Astrocyte (in vitro differentiated cells and primary cell): ENCODE measurements around the gene ZBTB7C. TPM values are rescaled to one million over a fixed set of nuclear protein-coding genes. Genes with fewer than 3 reads are reported as not detected.

Experiments
- DNase-seq: peaks from one replicate; pipeline ENCODE4 v3.0.0-alpha.2; 2010; ENCODE audit warnings: low read depth
- FAIRE-seq: peaks from 2 replicates; lab custom pipeline; 2011; peaks lifted over from hg19 to GRCh38; lab: Jason Lieb, UNC
- H2AFZ ChIP-seq: 2 replicates; pipeline ENCODE4 v1.6.0; 2012; ENCODE audit warnings: low read depth, low read length, inconsistent platforms
- H3K27ac ChIP-seq: 2 replicates; pipeline ENCODE4 v1.5.1; 2011; ENCODE audit warnings: low read depth, low read length, inconsistent platforms
- H3K27me3 ChIP-seq: 2 replicates; pipeline ENCODE4 v1.6.0; 2011; ENCODE audit warnings: low read length, inconsistent platforms; ENCODE audit not compliant: insufficient read depth
- H3K36me3 ChIP-seq: 2 replicates; pipeline ENCODE4 v1.5.1; 2011; ENCODE audit warnings: low read length, inconsistent platforms; ENCODE audit not compliant: insufficient read depth
- H3K4me1 ChIP-seq: 2 replicates; pipeline ENCODE4 v1.5.1; 2011; ENCODE audit warnings: low read length, inconsistent platforms; ENCODE audit not compliant: insufficient read depth
- H3K4me2 ChIP-seq: 2 replicates; pipeline ENCODE4 v1.6.0; 2012; ENCODE audit warnings: low read length, inconsistent platforms
- H3K4me3 ChIP-seq: 2 replicates; pipeline ENCODE4 v1.5.1; 2011; ENCODE audit warnings: low read depth, mild to moderate bottlenecking, low read length, inconsistent platforms; ENCODE audit not compliant: insufficient read depth
- H3K79me2 ChIP-seq: 2 replicates; pipeline ENCODE4 v1.6.0; 2012; ENCODE audit warnings: mild to moderate bottlenecking, low read length, inconsistent platforms; ENCODE audit not compliant: insufficient read depth
- H3K9ac ChIP-seq: 2 replicates; pipeline ENCODE4 v1.6.0; 2012; ENCODE audit warnings: mild to moderate bottlenecking, low read length, inconsistent platforms
- H3K9me3 ChIP-seq: 2 replicates; pipeline ENCODE4 v1.5.1; 2012; ENCODE audit warnings: low read depth, mild to moderate bottlenecking, low read length, inconsistent platforms; ENCODE audit not compliant: insufficient read depth
- H4K20me1 ChIP-seq: 2 replicates; pipeline ENCODE4 v1.6.0; 2012; ENCODE audit warnings: low read length, inconsistent platforms; ENCODE audit not compliant: insufficient read depth
- H3K27ac Mint-ChIP-seq: one replicate; pipeline ENCODE4 v1.8.0; 2021; ENCODE audit warnings: mild to moderate bottlenecking, mixed read lengths; ENCODE audit not compliant: unreplicated experiment
- H3K27me3 Mint-ChIP-seq: one replicate; pipeline ENCODE4 v1.8.0; 2021; ENCODE audit warnings: low read depth, mixed read lengths; ENCODE audit not compliant: unreplicated experiment
- H3K36me3 Mint-ChIP-seq: one replicate; pipeline ENCODE4 v1.8.0; 2021; ENCODE audit warnings: low read depth, mixed read lengths; ENCODE audit not compliant: unreplicated experiment
- H3K4me1 Mint-ChIP-seq: one replicate; pipeline ENCODE4 v1.8.0; 2021; ENCODE audit warnings: low read depth, mixed read lengths; ENCODE audit not compliant: unreplicated experiment
- H3K4me3 Mint-ChIP-seq: one replicate; pipeline ENCODE4 v1.8.0; 2021; ENCODE audit warnings: mild to moderate bottlenecking, moderate library complexity, mixed read lengths; ENCODE audit not compliant: unreplicated experiment
- H3K9me3 Mint-ChIP-seq: one replicate; pipeline ENCODE4 v1.8.0; 2021; ENCODE audit warnings: mild to moderate bottlenecking, mixed read lengths; ENCODE audit not compliant: unreplicated experiment
- CTCF ChIP-seq: IDR thresholded peaks from 2 replicates; pipeline ENCODE4 v1.5.1; 2011; ENCODE audit warnings: low read depth, mild to moderate bottlenecking, inconsistent platforms, low read length, moderate library complexity; ENCODE audit not compliant: insufficient read depth
- EZH2 ChIP-seq: IDR thresholded peaks from 2 replicates; pipeline ENCODE4 v1.6.1; 2012; ENCODE audit warnings: mild to moderate bottlenecking, low read length, inconsistent platforms; ENCODE audit not compliant: insufficient read depth
- total RNA-seq: library from RNA; stranded (reverse); gene quantifications from 2 replicates; pipeline ENCODE4 v1.2.1, GENCODE V29; 2021

The ZBTB7C gene
- total RNA-seq, 1 donor from 2014 or later, result 1.0 TPM

DNA sequence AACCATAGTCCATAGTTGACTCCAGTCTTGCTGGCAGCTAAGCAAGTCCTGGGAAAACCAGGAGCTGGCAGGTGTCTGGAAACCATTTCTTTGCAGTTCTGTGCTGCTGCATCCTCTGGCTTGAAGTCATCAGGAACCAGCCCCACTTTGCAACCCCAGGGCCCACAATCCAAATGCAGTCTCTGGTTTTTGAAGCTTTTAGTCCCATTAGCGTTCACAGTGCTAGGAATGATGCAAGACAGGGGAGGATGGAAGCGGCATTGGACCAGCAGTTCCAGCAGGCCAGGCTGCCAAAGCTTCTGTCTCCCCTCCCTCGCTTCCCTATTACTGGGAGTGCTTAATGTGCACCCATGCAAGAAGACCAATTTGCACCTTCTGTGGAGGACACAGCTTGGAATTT lies 106.4 kb downstream of the ZBTB7C start:
- TF ChIP-seq CTCF (no peak), EZH2 (no peak)
- no peak overlapping the region for H3K27ac Mint-ChIP-seq
- no peak overlapping the region for H3K4me3 ChIP-seq
- no peaks in the 10 kb centered on the region for H3K4me1 ChIP-seq
- no peaks in the 10 kb centered on the region for H4K20me1 ChIP-seq
- peaks cover 29% of the 10 kb centered on the region for H3K27me3 Mint-ChIP-seq
- H3K27ac ChIP-seq, result no peak overlapping the region
- no peaks in the 10 kb centered on the region for H3K9me3 Mint-ChIP-seq
- H3K4me1 Mint-ChIP-seq, result peaks cover 5% of the 10 kb centered on the region
- peaks cover 13% of the 10 kb centered on the region for H3K27me3 ChIP-seq
- no peak overlapping the region for H2AFZ ChIP-seq
- no peak for DNase-seq
- no peak overlapping the region for H3K4me2 ChIP-seq
- H3K9ac ChIP-seq, result no peak overlapping the region
- H3K4me3 Mint-ChIP-seq, result no peak overlapping the region
- H3K36me3 Mint-ChIP-seq, result peaks cover 1% of the 10 kb centered on the region
- FAIRE-seq, result no peak
- H3K36me3 ChIP-seq, result no peaks in the 10 kb centered on the region
- H3K9me3 ChIP-seq, result no peaks in the 10 kb centered on the region
- no peaks in the 10 kb centered on the region for H3K79me2 ChIP-seq

- Histone ChIP-seq H3K4me3 (no peak overlapping the region), H2AFZ (no peak overlapping the region), H3K4me2 (no peak overlapping the region), H3K27ac (no peak overlapping the region), H4K20me1 (no peaks in the 10 kb centered on the region), H3K36me3 (no peaks in the 10 kb centered on the region), H3K9ac (no peak overlapping the region), H3K27me3 (peaks cover 6% of the 10 kb centered on the region), H3K9me3 (no peaks in the 10 kb centered on the region), H3K79me2 (no peaks in the 10 kb centered on the region), H3K4me1 (no peaks in the 10 kb centered on the region)
- H3K27me3 Mint-ChIP-seq, result peaks cover 22% of the 10 kb centered on the region
- peaks cover 1% of the 10 kb centered on the region for H3K36me3 Mint-ChIP-seq
- DNase-seq (no peak), FAIRE-seq (no peak)
- peaks cover 5% of the 10 kb centered on the region for H3K4me1 Mint-ChIP-seq
- no peak overlapping the region for H3K4me3 Mint-ChIP-seq
- TF ChIP-seq EZH2, result no peak
- H3K27ac Mint-ChIP-seq, result peak overlapping the region; percentile 21
- H3K9me3 Mint-ChIP-seq, result no peaks in the 10 kb centered on the region
These were observed 108.7 kb downstream of the ZBTB7C start for GRCh38 chr18:48300463-48300961.

GRCh38 chr18:48297139-48297538 lies 112.0 kb downstream of the ZBTB7C start:
- Histone ChIP-seq H3K9me3 (no peaks in the 10 kb centered on the region), H3K4me2 (no peak overlapping the region), H2AFZ (no peak overlapping the region), H3K4me3 (no peak overlapping the region), H3K9ac (no peak overlapping the region), H3K27me3 (no peaks in the 10 kb centered on the region), H3K4me1 (no peaks in the 10 kb centered on the region), H4K20me1 (no peaks in the 10 kb centered on the region), H3K27ac (no peak overlapping the region), H3K36me3 (no peaks in the 10 kb centered on the region), H3K79me2 (no peaks in the 10 kb centered on the region)
- DNase-seq, result no peak
- H3K4me1 Mint-ChIP-seq, result peaks cover 14% of the 10 kb centered on the region
- TF ChIP-seq CTCF, result no peak
- no peak for TF ChIP-seq EZH2
- FAIRE-seq, result no peak
- H3K36me3 Mint-ChIP-seq, result peaks cover 1% of the 10 kb centered on the region
- H3K4me3 Mint-ChIP-seq, result no peak overlapping the region
- H3K9me3 Mint-ChIP-seq, result no peaks in the 10 kb centered on the region
- no peak overlapping the region for H3K27ac Mint-ChIP-seq
- peaks cover 8% of the 10 kb centered on the region for H3K27me3 Mint-ChIP-seq
